Stomach (tissue), 4 donors: ENCODE measurements around the gene DEFB112.

ENCODE experiments used
- EP300 ChIP-seq: sonication (generic); formaldehyde crosslinking; IDR thresholded peaks from one replicate; pipeline ENCODE4 v1.6.1; 2017; ENCODE audit warnings: antibody characterized with exemption
- POLR2A ChIP-seq, 4 donors: fragments of 450-650 bp; IDR thresholded peaks; one replicate each; pipeline ENCODE4 v1.6.1; 2016; ENCODE audit warnings: antibody characterized with exemption in 4 of 4, control low read depth in 2 of 4, mild to moderate bottlenecking in 1 of 4, moderate library complexity in 1 of 4
- POLR2AphosphoS5 ChIP-seq, 3 donors: sonication (generic); formaldehyde crosslinking; IDR thresholded peaks; one replicate each; pipeline ENCODE4 v1.6.1; 2016; ENCODE audit warnings: antibody characterized with exemption in 3 of 3
- TF ChIP-seq, protein P1 (sequence below), 7 experiments: fragments of 450-650 bp in 4 of 7; fragments of 200-600 bp in 3 of 7; sonication (generic) in 3 of 7; IDR thresholded peaks; one replicate each; pipeline ENCODE4 v1.5.1; 2016 to 2019; ENCODE audit warnings: antibody characterized with exemption in 7 of 7, control low read depth in 2 of 7, mild to moderate bottlenecking in 1 of 7

GRCh38 chr6:50076431-50076830 lies 26.7 kb upstream of the DEFB112 start:
- TF ChIP-seq, protein P1, sequence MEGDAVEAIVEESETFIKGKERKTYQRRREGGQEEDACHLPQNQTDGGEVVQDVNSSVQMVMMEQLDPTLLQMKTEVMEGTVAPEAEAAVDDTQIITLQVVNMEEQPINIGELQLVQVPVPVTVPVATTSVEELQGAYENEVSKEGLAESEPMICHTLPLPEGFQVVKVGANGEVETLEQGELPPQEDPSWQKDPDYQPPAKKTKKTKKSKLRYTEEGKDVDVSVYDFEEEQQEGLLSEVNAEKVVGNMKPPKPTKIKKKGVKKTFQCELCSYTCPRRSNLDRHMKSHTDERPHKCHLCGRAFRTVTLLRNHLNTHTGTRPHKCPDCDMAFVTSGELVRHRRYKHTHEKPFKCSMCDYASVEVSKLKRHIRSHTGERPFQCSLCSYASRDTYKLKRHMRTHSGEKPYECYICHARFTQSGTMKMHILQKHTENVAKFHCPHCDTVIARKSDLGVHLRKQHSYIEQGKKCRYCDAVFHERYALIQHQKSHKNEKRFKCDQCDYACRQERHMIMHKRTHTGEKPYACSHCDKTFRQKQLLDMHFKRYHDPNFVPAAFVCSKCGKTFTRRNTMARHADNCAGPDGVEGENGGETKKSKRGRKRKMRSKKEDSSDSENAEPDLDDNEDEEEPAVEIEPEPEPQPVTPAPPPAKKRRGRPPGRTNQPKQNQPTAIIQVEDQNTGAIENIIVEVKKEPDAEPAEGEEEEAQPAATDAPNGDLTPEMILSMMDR (IDR thresholded peaks at IDR 0.05), result no peak
- TF ChIP-seq POLR2A (IDR thresholded peaks at IDR 0.05) (no peak), POLR2AphosphoS5 (IDR thresholded peaks at IDR 0.05) (no peak), EP300 (no peak)
